Body of pancreas (tissue), 4 donors: Measurements from ENCODE around the gene PIP4P1. TPM values are rescaled to one million over a fixed set of nuclear protein-coding genes. Genes with fewer than 3 reads are reported as not detected.

ENCODE experiments used
- ATAC-seq: fragments of 150-250 bp; one replicate; pipeline ENCODE4 v1.9.1; 2016
- DNase-seq, 4 donors: peaks; one replicate each; pipeline ENCODE4 v3.0.0-alpha.2; 2019
- H3K27ac ChIP-seq, 4 donors: fragments of 200-600 bp; sonication (generic); 1 replicate in 3 of 4; 2 replicates in 1 of 4; pipeline versions ENCODE4 v1.5.1 to v1.6.1; 2016 to 2019; ENCODE audit warnings: mild to moderate bottlenecking in 1 of 4, mixed read lengths in 1 of 4, moderate library complexity in 1 of 4
- H3K27me3 ChIP-seq, 2 donors: fragments of 200-600 bp; sonication (generic); one replicate each; pipeline ENCODE4 v1.6.0; 2016; ENCODE audit warnings: mild to moderate bottlenecking in 1 of 2
- H3K36me3 ChIP-seq, 2 donors: fragments of 200-600 bp; sonication (generic); replicated peaks in 1 of 2; 2 replicates each; pipeline ENCODE4 v1.5.1; 2016; ENCODE audit warnings: low read depth in 2 of 2; ENCODE audit not compliant: insufficient read depth in 1 of 2
- H3K4me1 ChIP-seq: fragments of 200-600 bp; sonication (generic); one replicate; pipeline ENCODE4 v1.6.0; 2016
- H3K4me3 ChIP-seq, 2 donors: fragments of 200-600 bp; sonication (generic); 1 replicate in 1 of 2; 2 replicates in 1 of 2; pipeline ENCODE4 v1.5.1; 2016 to 2019
- H3K9me3 ChIP-seq, 3 donors: fragments of 200-600 bp; sonication (generic); 1 replicate in 2 of 3; 2 replicates in 1 of 3; pipeline ENCODE4 v1.5.1; 2016
- CTCF ChIP-seq, 7 experiments: fragments of 450-650 bp in 4 of 7; fragments of 200-600 bp in 3 of 7; sonication (generic) in 3 of 7; IDR thresholded peaks; one replicate each; pipeline ENCODE4 v1.5.1; 2016 to 2019; ENCODE audit warnings: antibody characterized with exemption in 7 of 7
- POLR2A ChIP-seq, 3 donors: fragments of 450-650 bp; IDR thresholded peaks; one replicate each; pipeline ENCODE4 v1.6.1; 2016; ENCODE audit warnings: antibody characterized with exemption in 3 of 3, mild to moderate bottlenecking in 2 of 3
- WGBS, 2 donors: methylation state at CpG; one replicate each; pipeline ENCODE4 v1.1.5; 2017; 5-methylcytosine and 5-hydroxymethylcytosine counted together
- intact Hi-C: fragments of 100-400 bp; cut with DNase I; formaldehyde crosslinking; loops from one replicate; pipeline ENCODE4 v1.15.1; 2023
- total RNA-seq, 2 donors: library from RNA; depleted of rRNA; stranded (reverse); fragments of >200 nt; gene quantifications; one replicate each; pipeline ENCODE4 v1.1.0, GENCODE V29; 2016

The PIP4P1 gene
- total RNA-seq, 2 donors from 2014 or later: 12.2 to 12.5 TPM

GRCh38 chr14:20486684-20487395, 25.6 kb upstream of the PIP4P1 start:
- no peak for TF ChIP-seq CTCF (IDR thresholded peaks at IDR 0.05)
- TF ChIP-seq POLR2A (IDR thresholded peaks at IDR 0.05): no peak
- no peaks in the 10 kb centered on the region for H3K4me1 ChIP-seq
- no peaks in the 10 kb centered on the region for H3K36me3 ChIP-seq
- no peak overlapping the region for H3K27ac ChIP-seq
- DNase-seq (no peak), ATAC-seq (no peak)
- H3K9me3 ChIP-seq: no peaks in the 10 kb centered on the region
- H3K27me3 ChIP-seq: no peaks in the 10 kb centered on the region
- no peak overlapping the region for H3K4me3 ChIP-seq
- intact Hi-C loops: no loop called here
- WGBS, 2 donors: 63 to 83% methylated on average over 8 of the region's 8 CpGs

DNA sequence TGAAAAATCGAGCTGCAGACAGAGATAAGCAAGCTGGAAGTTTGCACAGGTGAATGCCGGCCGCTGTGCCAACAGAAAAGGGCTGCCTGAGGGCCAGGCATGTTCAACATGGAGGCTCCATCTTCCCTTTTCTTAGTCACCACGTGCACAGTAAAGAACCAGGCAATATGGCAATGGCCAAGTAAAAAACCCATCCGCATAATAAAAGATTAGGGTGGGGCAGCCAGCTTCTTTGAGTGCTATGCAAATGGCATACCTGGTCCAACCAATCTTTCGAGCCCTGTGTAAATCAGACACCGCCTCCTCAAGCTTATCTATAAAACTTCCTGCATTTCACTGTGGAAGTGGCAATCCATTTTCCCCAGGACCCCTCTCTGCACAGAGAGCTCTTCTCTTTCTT, 24.7 kb upstream of the PIP4P1 start:
- no peak overlapping the region for H3K27ac ChIP-seq
- H3K36me3 ChIP-seq: no peaks in the 10 kb centered on the region
- no peaks in the 10 kb centered on the region for H3K4me1 ChIP-seq
- no peaks in the 10 kb centered on the region for H3K27me3 ChIP-seq
- DNase-seq (peak in 1 of 4 donors; percentile 13), ATAC-seq (no peak)
- no peak overlapping the region for H3K4me3 ChIP-seq
- WGBS, 2 donors: 41 to 44% methylated on average over 7 of the region's 7 CpGs
- TF ChIP-seq POLR2A (IDR thresholded peaks at IDR 0.05): no peak
- TF ChIP-seq CTCF (IDR thresholded peaks at IDR 0.05): no peak
- no peaks in the 10 kb centered on the region for H3K9me3 ChIP-seq
- intact Hi-C loops: no loop called here

DNA sequence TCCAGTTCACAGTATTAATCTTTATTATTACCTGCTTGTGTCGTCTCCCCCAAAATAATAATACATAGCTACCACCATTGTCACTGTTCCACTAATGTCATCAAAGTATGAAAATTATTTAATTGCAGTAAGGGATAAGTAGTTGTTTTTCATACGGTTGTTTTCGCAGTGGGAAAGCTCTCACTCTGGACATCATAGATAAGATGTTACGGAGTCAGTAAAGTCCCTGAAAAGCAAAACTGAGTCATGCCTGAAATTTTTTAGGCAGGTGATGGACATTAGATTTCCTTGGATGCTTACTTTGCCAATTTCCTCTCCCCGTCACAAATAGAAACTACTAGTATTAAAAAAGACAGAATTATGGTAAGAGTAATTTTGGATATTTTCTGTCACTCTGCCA, 21.1 kb upstream of the PIP4P1 start:
- Histone ChIP-seq H3K36me3 (peaks cover 0 to 2% of the 10 kb centered on the region in 2 donors), H3K9me3 (no peaks in the 10 kb centered on the region), H3K27ac (no peak overlapping the region), H3K4me3 (no peak overlapping the region), H3K4me1 (peaks cover 4% of the 10 kb centered on the region), H3K27me3 (no peaks in the 10 kb centered on the region)
- intact Hi-C loops: no loop called here
- DNase-seq (no peak), ATAC-seq (no peak)
- no peak for TF ChIP-seq POLR2A (IDR thresholded peaks at IDR 0.05)
- TF ChIP-seq CTCF (IDR thresholded peaks at IDR 0.05): no peak
- WGBS, 2 donors: 73 to 81% methylated on average over 5 of the region's 5 CpGs

GRCh38 chr14:20478894-20479293, 17.7 kb upstream of the PIP4P1 start:
- TF ChIP-seq POLR2A (IDR thresholded peaks at IDR 0.05) (no peak), CTCF (IDR thresholded peaks at IDR 0.05) (no peak)

More at GRCh38 chr14:20478894-20479293, 17.7 kb upstream of the PIP4P1 start:
- H3K36me3 ChIP-seq: peaks cover 0 to 18% of the 10 kb centered on the region in 2 donors
- peaks cover 5% of the 10 kb centered on the region for H3K4me1 ChIP-seq
- ATAC-seq (no peak), DNase-seq (no peak)
- no peak overlapping the region for H3K27ac ChIP-seq
- WGBS, 2 donors: 90 to 92% methylated on average over 2 of the region's 2 CpGs
- intact Hi-C loops: no loop called here
- no peak overlapping the region for H3K4me3 ChIP-seq
- H3K9me3 ChIP-seq: no peaks in the 10 kb centered on the region
- H3K27me3 ChIP-seq: no peaks in the 10 kb centered on the region
